NCI-H1092 (cell line): ENCODE data around the gene FAM131B.
"Not testable (repeated sequence)": the region's sequence is repeated elsewhere in the genome, so short reads cannot be mapped to it uniquely, and the experiment has no call there.

Source experiments
- DNase-seq: peaks from one replicate; lab custom pipeline; 2025; lab: John Stamatoyannopoulos, UW

Gene FAM131B

GRCh38 chr7:143395187-143396149 lies 33.0 kb upstream of the FAM131B start:
- no peak for DNase-seq

DNA sequence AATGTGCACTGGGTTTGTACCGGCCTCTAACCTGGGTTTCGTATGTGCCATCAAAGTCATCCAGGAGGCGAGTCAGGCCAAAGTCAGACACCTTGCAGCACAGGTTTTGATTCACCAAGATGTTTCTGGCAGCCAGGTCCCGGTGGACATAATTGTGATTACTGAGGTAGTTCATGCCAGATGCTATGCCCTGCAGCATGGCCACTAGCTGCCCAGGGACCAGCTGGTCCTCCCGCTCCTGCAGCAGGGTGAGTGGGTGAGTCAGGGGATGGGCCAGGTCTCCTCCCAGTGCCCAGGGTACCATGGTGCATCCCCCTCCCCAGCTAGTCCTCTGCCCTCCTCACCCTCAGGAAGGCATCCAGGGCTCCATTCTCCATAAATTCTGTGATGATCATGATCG lies 32.3 kb upstream of the FAM131B start:
- DNase-seq = no peak

DNA sequence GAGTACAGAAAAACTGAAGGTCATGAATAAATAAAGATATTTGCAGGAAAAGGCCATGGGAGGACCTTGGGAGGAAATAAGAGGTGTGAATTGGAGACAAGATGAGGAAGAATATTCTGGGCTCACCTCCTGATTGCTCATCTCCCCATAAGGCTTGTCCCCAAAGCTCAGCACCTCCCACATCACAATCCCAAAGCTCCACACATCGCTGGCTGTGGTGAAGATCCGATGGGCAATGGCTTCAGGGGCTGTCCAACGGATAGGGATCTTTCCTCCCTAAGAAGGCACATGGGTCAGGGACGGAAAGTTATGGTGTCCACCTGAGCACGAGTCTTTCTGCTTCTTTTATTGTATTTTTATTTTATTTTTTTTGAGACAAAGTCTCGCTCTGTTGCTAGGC lies 31.6 kb upstream of the FAM131B start:
- DNase-seq = no peak

DNA sequence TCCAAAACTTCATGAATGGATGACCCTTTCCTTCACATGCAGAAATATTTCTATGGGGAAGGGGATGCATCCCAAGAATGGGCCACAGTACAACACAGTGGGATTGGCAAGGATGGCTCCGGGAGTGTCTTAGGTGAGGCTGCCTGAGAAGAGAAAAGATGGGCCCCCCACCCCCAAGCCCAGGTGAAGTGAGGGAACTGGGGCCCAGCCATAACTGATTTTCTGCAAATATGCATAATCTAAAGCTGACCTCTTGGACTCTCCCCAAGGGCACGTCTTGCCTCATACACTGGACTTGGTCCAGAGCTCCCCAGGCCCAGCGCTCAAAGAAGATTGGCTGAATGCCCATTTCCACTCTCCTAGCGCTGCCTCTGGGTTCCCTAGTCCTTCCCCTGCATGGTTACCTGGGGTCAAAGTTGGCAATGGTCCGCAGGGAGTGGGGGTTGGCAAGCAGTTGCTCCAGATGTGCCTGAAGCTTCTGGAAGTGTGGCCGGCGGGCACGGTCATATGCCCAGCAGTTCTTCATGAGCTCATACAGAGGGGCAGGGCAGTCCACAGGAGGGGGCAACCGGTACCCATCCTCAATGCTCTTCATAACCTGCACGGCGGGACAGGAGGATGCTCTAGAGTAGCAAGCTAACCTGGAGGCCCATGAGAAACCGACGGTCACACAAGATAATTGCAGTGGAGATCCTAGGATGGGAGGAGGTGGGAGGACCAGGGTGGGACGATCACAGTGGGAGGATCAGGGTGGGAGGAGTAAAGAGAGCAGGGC lies 30.9 kb upstream of the FAM131B start:
- no peak for DNase-seq

DNA sequence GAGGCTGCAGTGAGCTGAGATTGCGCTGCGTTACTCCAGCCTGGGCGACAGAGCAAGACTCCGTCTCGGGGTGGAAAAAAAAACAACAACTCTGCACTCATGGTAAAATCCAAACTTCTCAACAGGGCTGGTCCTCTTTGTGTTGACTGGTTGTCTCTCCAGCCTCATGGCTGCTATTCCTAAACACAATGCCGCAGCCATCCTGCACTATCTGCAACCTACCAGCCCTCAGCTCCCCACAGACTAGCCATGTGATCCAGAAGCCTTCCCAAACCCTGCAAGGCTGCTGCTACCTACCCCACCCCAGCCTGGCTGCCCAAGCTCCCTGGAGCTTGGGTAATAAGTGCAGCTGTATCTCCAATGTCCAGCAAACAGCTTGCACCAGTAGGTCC lies 30.4 kb upstream of the FAM131B start:
- DNase-seq = no peak

DNA sequence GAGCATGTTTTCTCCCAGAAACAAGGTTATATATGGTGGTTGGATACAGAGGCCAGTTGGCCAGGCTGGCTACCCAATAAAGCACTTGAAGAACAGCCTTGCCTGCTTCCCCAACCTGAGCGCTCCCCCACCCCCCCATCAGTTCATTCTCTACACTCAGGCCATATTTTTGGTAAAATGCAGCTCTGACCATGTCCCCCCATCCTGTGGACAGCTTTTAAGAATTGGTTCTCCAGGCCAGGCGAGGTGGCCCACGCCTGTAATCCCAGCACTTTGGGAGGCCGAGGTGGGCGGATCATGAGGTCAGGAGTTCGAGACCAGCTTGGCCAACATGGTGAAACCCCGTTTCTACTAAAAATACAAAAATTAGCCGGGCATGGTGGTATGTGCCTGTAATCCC lies 29.9 kb upstream of the FAM131B start:
- not testable (repeated sequence) for DNase-seq

DNA sequence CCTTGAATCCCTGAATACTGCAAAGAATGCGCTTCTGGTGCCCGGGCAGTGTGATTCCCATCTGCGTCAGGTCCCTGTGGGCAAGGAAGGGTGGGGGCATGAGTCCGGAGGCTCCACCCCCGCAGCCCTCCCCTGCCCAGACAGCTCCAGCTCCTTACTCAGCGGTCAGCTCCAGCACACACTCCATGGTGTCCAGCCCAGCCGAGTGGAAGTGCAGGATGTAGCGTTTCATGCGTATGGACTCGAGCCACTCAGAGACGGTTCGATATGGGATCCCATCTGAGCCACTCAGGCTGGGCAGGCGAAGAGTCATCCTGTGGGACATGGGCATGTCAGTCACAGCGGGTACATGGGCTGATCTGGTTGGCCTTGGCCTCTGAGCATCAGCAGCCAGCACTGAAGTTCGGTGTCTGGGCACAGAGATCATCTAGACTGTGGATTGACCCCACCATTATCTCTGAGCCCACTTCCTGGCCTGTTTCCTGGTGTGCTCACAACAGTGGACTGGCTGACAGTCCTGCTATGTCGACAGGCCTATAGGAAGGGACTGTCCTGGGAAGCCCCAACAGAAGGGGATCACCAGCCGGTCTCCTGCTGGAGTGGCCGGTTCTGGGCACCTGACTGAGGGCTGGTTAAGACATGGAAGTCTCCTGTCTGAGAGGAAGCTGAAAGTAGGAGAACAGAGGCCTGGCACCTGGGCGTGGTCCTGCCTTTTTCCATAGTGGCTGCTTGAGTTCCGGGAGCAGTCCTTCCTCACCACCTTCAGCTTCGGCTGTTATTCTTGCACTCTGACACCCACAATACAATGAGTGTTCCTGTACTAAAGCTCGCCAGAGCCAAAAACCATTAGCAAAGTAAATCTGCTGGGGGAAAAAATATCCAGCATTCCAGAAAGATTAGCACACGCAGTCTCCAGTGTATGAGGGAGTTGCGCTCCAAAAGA lies 29.2 kb upstream of the FAM131B start:
- no peak for DNase-seq

DNA sequence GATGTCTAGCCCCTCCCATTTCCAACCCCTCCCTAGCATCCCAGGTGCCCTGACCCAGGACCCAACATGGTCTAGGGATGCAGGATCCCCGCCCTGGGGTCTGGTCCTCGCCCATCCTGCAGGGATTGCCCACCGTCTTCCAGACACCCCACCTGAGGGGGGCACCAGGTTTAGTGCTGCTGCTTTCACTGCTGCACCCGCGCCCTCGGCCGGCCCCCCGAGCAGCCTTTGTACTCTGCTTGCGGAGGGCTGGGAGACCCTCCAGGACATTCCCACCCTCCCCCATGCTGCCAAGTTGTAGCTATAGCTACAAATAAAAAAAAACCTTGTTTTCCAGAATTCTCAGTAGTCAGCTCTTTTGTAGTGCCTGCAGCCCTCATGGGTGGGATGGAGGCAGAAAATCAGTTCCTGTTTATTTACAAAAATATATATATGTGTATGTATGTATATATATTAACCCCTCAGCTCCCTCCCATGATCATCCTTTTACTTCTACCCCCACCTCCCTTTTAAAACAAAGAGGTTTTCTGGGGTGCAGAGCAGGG lies 28.3 kb upstream of the FAM131B start:
- DNase-seq = no peak

DNA sequence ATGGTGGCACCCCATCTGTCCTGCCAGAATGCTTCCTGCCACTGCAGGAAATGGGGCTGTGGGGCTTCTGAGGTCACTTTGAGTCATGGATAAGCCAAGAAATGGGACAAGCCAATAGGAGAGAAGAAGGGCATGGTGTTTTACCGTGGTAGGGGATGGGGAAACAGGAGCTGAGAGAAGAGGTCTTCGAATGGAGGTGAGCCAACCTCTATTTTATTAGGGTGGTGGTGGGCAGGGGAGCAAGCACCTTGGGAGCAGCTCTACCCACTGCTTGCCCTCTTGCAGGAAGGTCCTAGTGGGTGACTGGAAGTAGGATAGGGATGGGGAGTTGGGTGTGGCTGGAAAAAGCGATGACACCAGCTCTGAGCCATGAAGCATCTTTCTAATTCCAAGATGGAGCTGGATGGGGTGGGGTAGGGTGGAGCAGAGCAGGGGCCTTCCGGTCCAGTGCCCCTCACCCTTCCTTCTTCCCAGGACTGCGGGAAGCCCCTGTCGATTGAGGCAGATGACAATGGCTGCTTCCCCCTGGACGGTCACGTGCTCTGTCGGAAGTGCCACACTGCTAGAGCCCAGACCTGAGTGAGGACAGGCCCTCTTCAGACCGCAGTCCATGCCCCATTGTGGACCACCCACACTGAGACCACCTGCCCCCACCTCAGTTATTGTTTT lies 27.7 kb upstream of the FAM131B start:
- no peak for DNase-seq

GRCh38 chr7:143389316-143390103 lies 27.0 kb upstream of the FAM131B start:
- no peak for DNase-seq

GRCh38 chr7:143388491-143389101 lies 26.1 kb upstream of the FAM131B start:
- DNase-seq = no peak

DNA sequence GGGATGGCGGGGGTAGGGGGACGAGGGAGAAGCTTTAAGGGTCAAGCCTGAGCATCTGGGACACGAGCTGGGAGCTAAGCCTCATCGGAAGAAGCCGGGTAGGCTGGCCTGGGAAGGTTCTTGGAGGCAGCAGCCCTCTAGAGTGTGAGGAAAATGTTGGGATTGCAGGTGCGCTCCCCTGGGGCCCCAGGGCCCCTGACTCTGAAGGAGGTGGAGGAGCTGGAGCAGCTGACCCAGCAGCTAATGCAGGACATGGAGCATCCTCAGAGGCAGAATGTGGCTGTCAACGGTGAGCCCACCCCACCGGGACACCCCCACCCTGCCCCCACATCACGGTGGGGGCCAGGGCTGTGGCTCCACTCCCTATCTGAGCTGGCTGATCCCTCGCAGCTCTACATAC lies 25.5 kb upstream of the FAM131B start:
- DNase-seq = no peak

DNA sequence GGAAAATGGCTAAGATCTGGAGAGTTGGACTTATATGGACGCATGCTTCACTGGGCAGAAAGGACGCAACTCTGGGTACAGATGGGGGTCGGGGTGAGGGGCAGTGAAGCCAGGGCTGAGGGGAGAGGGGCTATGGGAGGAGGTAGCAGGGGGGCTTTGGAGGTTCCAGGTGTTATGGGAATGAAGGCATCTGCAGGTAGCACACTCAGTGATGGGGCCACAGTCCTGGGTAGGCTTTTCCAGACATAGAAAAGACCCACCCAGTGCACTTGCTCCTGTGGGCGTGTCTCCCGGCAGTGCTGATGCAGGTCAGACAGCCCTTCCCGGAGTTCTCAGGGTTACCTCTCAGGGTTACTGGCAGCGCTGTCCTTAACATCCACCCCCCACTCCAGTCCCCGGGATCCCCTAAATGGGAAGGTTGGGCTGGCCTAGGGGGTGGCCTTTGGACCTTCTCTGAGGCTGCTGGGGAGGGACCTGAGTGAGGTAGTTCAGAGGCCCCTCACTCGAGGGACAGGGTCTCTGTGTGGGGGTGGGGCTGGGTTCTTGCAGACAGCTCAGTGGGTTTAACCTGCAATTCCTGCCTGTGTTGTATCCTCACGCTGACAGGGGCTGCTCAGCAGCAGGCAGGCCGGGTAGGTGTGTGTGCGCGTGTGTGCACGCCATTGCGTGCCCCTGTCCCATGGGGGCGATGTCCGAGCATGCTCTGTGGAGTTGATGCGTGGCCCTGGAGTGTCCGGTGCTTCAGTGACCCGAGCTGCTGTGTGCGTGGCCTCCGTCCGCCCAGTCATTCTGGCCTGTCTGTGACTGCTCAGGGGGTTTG lies 24.9 kb upstream of the FAM131B start:
- DNase-seq = no peak

DNA sequence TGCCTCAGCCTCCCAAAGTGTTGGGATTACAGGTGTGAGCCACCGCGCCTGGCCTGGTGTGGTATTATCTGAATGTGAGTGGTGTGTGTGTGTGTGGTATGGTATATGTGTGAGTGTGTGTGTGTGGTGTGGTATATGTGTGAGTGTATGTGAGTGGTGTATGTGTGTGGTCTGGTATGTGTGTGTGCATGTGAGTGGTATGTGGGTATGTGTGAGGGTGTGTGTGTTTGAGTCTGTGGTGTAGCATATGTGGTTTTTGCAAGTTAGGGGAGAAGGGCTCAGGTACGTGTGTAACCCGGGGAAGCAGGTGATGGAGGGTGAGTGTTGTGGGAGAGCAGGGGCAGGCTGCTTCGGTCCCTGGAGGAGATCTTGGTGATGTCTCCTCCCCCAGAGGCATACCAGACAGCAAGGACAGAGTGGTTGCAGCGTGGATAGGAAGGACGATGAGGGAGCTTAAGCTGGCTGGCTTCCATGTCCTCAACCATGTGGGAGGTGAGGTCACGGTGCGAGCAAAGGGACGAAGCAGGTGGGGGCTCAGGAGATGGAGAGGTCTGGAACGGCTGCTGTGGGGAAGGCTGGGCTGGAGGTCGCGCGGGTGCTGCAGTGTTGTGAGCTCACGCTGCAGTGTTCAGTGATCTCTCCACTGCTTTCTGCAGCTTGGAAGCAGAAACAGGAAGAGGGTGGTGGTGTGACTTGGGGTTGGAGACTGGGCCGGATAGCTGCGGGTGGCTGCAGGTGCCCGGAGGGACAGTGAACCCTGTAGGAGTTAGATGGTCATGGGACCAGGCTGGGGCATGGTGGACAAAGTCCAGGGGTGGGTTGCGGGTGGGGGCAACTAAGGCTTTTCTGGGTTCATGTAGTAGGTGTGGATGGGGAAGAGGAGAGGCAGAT lies 23.6 kb upstream of the FAM131B start:
- no peak for DNase-seq

DNA sequence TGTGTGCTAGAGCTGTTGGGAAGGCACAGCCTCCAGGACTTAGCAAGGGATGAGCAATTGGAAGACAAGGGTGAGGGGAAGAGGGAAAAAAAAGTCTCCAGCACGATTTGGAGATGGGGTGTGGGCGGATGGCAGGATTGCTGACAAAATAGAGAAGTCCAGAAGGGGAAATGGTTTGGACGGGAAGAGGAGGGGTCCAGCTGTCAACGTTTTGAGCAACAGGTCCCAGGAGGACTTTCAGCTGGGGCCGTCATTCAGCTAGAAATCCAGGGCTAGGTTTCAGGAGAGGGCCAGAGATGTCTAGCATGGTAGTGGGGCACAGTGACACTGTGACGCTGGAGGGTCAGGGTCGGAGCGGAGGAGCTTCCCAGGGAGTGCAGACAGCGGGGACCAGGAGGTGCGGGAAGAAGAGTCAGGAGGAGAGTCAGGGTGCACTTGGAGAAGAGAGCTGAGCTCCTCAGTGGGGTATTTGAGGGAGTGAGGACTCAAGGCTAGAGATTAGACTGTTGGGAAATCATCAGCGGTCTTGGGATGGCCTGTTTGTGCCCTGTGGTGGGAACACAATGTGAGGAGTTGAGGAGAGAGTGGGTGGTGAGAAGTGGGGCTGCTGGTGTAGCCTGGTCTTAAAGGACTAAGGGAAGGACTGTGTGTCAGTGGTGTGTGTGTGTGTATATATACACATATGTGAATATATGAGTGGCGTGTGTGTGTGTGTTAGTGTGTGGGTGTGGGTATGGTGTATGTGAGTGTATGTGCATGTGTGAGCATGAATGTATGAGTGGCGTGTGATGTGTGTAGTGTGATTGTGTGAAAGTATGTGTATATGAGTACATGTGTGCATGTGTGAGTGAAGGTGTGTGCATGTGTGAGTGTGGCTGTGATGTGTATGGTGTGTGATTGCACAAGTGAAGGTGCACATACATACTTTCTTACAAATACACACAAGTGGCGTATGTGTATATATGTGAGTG lies 22.4 kb upstream of the FAM131B start:
- no peak for DNase-seq

- DNase-seq = no peak
Measured at GRCh38 chr7:143384148-143384547, 21.6 kb upstream of the FAM131B start.

DNA sequence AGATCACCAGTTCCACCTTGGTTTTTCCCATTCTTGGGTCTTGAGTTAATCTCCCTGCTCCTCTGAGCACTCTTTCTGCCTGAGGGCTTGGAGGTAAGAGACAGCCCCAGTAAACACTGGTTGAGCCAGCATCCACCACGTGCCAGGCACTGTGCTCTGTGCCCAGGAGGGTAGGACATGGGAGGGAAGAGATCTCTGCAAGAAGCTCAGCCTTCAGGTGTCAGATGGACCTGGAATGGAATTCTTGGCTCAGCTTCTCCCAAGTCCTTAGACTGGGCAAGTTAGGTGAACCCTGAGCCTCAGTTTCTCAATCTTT lies 21.1 kb upstream of the FAM131B start:
- no peak for DNase-seq
